IPS-11a (cell line): ENCODE data around the gene TEKT2.

Experiments used
- H3K4me3 ChIP-seq: one replicate; pipeline ENCODE4 v1.5.1; 2013; ENCODE audit warnings: low read depth, low read length, control low read depth

Gene TEKT2

DNA sequence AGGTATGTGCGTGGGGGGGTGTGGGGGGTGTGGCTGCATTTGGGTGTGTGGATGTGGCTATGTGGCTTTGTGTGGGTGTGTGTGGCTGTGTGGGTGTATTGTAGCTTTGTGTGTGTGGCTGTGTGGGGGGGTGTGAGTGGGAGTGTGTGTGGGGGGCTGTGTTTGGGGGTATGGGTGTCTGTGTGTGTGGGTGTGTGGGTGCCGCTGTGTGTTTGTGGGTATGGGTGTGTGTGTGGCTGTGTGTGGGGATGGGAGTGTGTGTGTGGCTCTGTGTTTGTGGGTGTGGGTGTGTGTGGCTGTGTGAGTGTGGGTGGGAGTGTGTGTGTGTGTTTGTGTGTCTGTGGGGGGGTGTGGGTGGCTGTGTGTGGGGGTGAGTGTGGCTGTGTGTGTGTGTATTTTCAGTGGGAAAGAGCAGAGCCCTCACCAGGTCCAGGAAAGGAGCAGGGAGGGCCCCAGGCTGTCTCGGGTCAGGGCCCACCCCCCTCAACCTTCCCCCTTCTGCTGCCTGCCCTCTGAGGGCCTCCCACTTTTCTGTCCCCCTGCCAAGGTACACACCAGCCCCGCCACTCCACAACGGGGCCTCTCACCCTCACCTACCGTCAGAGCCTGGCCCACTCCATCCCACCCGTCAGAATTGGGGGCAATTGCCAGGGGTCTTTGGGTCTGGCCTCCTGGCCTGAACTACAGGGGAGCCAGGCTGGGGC lies 43.1 kb downstream of the TEKT2 start:
- no peak overlapping the region for H3K4me3 ChIP-seq

DNA sequence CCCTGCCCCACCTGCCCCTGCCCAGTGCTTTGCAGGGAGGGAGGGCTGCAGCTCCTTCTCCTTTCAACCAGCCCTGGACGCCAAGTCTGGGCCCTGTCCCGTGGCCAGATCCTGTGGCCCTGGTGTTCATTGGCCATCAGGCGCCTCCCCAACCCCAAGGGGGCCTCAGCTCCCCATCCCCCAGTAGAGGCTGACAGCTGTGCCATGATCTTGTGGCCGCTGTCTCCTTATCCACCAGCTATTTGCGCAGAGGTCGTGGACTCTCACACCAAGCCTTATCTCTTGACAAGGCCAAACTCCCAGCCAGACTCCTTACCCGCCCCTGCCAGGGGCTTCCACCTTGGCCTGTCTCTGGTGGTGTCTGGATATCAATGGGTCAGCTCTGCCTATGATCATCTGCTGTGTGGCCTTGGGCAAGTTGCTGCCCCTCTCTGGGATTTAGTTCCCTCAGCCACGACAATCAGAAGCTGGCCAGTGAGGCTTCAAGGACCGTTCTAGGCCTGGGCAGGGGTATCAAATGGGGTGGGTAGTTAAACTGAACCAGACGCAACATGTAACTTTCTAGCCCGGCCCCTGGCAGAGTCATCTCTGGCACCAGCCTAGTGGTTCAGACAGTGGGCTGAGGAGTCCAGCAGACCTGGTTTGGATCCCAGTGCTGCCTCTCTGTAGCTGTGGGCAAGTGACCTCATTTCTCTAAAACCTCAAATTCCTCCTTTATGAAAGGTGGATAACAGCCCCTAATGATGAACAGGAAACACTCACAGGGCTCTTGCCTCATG lies 44.4 kb downstream of the TEKT2 start:
- H3K4me3 ChIP-seq, result no peak overlapping the region

DNA sequence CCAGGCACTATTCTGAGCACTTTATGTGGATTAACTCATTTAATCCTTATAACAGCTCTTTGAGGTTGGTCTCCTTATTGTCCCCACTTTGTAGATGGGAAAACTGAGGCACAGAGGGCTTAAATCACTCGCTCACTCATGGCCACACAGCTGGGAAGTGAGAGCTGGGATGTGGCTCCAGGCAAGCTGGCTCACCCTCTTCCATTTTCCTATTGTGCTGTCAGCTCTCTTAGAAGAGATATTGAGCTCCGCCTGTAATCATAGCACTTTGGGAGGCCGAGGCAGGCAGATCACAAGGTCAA lies 45.0 kb downstream of the TEKT2 start:
- no peak overlapping the region for H3K4me3 ChIP-seq

DNA sequence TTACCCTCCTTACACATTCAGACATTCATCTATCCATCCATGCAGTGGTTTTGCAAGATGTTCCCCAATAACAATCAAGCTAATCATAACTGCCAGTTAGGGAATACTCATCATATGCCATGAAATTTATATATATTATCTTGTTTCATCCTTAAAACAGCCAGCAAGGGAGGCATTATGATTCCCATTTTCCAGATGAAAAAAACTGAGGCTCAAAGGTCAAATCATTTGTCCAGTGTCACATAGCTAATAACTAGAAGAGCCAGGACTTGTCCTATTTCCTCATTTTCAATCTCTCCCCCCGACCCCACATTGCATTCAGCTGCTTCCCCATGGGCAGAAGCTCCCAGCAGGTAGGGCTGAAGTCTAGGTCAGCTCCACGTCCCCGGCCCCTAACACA lies 48.1 kb downstream of the TEKT2 start:
- no peak overlapping the region for H3K4me3 ChIP-seq

DNA sequence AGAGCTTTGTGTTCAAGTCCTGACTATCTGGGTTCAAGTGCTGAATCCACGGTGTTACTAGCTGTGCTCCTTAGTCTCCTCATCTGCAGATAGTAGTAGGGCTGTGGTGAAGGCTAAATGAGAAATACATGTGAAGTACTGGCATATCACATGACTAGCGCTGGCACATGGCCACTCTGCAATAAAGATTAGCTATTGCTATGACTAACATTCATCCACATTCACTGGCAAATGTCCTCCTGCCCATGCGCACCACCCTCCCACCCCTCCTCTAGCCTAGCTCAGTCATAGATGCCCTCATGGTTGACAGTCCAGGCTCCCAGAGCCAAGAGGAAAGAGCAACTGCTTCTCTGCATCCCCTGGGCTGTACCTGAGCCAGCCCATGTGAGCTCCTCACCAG lies 49.6 kb downstream of the TEKT2 start:
- H3K4me3 ChIP-seq, result no peak overlapping the region

DNA sequence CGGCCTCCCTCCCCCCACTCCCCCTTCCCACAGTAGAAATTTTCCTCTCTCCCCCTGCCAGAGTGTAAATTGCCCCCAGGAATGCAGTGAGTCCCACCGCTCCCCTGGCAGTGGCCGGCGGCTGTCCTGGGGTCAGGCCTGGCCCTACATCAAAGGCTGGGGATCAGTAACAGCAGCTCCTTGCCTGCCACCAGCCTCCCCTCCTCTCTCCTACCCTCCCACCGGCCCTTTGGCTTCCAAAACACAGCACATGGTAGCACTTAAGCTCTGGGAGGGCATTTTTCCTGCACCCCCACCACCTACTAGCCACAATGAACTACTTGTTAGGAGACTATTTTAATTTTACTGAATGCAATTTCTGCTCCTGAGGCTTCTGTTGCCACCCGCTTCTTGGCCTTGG lies 50.1 kb downstream of the TEKT2 start:
- no peak overlapping the region for H3K4me3 ChIP-seq

DNA sequence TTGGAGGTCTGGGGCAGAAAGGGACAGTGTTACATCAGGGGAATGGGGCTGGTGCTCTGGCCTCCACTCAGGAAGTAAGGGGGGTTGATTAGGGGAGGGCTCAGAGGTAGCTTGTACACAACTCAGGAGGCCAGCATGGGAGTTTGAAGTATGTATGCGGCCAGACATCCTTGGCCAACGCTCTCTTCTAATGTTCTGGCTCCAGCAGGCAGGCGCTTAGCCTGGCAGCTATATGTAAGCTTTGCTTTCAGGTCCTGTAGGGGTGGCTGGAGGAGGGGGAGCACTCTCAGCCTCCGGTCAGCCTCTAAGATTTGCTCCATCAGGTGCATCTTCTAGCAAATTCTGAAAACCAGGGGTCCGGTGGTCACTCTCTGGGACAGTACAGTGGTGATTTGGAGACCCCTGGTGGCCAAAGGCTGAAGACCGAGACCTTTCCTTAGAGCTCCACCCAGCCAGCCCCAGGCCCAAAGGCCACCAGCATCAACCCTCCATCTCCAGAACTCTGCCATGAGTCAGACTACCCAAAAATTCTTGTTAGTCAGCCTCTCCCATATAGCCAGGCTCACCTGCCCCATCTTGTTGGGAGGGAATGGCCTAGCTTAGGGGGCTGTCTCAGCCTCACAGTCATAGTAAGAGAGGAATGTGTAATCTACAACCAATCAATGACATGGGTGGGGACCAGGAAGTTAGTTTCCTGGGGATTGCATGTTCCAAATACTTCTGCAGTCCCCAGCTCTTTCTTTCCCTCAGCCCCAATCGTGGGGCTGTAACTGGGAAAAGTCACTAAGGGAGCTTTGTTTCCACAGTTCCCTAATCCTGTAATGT lies 50.8 kb downstream of the TEKT2 start:
- no peak overlapping the region for H3K4me3 ChIP-seq

DNA sequence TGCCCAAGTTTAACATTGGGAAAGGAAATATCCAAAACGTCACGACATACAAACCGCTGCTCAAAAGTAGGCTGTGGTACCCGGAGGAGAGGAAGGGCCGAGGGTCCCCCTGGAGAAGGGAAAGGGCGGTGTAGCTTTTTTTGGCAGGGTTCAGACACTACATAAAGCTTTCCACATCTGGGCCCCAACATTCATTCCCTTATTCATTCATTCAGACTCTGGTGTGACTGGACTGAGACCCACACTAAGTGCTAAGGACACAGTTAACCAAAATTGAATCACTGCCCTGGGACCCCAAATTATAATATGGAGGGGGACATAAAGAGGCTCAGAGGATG lies 51.4 kb downstream of the TEKT2 start:
- H3K4me3 ChIP-seq, result no peak overlapping the region

DNA sequence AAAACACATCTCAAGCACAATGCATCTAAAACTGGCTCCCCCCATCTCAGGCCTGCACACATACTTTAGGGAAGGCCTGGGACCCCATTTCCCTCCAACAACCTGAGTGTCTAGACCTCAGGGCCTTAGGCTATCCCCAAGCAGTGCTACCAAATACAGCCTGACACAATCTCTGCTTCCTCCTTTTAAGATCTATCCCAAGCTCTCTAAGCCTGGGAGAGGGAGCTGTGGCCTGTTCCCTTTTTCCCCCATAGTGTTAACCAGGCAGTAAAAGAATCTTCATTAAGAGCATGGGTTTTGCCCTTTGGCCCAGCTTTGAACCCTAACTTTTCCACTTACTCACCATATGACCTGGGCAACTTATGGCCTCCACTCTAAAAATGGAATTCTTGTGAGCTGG lies 51.9 kb downstream of the TEKT2 start:
- H3K4me3 ChIP-seq, result no peak overlapping the region

DNA sequence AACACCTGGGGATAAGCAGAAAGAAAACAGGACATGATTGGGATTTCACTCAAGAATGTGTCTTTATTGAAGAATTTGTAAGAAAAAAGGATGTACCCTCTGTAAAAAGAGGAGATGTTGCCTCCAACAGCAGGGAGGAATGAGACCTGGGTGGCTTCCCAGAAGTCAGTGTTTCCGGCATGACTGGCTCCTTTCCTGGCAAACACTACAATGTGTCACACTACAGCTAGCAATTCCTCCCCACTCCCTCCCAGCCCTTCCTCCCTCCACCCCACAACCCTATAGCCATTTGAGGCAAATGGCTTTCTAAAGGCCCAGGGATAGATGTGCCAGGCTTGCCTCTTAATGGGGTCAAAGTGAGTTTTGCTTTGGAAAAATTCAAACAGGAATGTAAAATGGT lies 52.6 kb downstream of the TEKT2 start:
- no peak overlapping the region for H3K4me3 ChIP-seq

DNA sequence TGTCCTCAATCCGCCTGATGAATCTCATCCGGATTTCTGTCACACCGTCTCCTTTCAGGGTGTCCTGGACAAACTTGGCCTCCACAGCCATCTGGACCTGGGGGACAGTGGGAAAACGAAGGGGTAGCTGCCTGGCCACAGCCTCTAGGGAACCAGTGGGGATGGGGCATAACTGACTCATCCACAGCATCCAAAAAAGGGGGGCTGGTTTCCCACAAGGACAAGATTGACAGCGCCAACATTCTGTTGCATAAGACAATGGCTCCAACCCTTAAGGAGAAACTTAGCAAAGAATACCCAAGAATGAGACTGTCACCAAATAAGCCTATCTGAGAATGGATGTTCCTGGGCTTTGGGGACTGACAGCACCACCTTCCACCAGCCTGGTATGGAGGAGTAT lies 53.3 kb downstream of the TEKT2 start:
- H3K4me3 ChIP-seq, result no peak overlapping the region

DNA sequence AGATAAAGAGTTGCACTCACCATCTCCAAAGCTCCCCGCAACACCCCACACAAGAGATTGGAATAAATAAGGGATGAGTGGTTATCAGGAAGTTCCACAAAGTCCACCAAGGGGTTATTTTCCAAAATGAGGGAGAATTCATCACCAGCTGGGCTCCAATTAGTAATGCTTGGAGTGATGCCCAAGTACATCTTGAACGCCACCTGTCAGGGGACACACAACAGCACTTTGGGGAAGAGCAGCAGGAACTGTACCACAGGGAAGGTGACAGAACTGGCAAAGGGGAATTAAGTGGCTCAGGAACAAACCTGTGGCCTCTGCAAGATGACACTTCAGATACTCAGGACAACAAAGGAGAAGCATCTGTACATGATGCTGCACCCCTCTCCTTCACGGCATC lies 53.9 kb downstream of the TEKT2 start:
- no peak overlapping the region for H3K4me3 ChIP-seq
